Middle frontal gyrus (tissue), 1 donor: Measurements from ENCODE around the gene SMARCC1.
"Not testable (repeated sequence)": the region's sequence is repeated elsewhere in the genome, so short reads cannot be mapped to it uniquely, and the experiment has no call there.

Experiments used
- DNase-seq: peaks from one replicate; pipeline ENCODE4 v3.0.0-alpha.2; 2015; ENCODE audit warnings: low spot score; ENCODE audit errors: extremely low spot score

The SMARCC1 gene

DNA sequence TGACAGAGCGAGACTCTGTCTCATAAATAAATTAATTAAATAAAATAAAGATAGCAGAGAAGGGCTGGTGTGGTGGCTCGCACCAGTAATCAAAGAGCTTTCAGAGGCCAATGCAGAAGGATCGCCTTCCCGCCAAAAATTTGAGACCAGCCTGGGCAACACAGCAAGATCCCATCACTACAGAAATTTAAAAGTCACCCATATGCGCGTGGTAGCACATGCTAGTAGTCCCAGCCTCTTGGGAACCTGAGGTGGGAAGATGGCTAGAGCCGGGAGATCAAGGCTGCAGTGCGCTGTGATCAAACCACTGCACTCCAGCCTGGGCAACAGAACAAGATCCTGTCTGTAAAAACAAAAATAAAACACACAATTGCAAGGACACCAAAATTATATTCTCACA lies 9.6 kb downstream of the SMARCC1 start:
- DNase-seq: no peak

DNA sequence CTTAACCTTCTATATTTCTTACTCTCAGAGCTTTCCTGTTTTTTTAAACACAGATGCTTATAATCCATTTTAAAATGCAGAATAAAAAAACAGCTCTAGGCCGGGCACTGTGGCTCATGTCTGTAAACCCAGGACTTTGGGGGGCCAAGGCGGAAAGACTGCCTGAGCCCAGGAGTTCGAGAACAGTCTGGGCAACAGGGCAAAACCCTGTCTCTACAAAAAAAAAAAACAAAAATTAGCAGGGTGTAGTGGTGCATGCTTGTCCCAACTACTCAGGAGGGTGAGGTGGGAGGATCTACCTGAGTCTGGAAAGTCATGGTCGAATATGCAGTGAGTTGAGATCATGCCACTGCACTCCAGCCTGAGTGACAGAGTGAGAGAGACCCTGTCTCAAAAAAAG lies 15.5 kb downstream of the SMARCC1 start:
- no peak for DNase-seq

DNA sequence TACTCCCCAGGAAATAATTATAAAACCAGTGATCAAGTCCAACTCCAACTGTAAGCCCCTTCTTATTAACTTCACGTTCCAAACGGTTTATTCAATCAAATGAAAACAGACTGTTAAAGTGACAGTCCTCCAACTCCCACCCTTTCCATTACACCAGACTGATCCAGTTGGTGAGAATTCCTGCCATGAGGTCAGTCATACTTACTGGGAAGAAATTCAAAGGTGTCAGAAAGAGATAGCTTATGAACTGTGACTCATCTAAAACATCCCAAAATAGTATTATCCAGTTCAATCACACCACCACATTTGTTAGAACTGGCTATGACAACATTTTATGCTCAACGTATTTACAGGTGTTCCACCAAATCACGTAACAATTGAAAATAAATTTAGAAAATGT lies 19.5 kb downstream of the SMARCC1 start:
- no peak for DNase-seq

DNA sequence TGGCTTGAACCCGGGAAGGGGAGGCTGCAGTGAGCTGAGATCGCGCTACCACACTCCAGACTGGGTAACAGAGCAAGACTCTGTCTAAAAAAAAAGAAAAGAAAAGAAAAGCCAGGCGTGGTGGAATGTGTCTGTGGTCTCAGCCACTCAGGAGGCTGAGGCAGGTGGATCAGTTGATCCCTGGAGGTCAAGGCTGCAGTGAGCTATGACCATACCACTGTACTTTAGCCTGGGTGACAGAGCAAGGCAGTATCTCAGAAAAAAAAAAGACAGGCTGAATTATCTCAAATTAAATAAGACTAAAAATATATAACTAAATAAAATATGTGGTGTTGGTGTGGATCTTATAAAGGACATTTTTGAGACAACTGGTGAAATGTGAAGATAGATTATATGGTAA lies 20.6 kb downstream of the SMARCC1 start:
- no peak for DNase-seq

DNA sequence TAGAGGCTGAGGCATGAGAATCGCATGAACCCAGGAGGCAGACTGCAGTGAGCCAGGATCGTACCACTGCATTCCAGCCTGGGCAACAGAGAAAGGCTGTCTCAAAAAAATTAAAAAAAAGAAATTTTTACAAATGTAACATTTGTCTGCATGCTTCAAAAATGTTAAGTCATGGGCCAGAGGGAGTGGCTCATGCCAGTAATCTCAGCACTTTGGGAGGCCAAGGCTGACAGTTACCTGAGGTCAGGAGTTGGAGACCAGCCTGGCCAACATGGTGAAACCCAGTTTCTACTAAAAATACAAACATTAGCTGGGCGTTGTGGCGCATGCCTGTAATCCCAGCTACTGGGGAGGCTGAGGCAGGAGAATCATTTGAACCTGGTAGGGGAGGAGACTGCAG lies 21.5 kb downstream of the SMARCC1 start:
- DNase-seq: not testable (repeated sequence)

DNA sequence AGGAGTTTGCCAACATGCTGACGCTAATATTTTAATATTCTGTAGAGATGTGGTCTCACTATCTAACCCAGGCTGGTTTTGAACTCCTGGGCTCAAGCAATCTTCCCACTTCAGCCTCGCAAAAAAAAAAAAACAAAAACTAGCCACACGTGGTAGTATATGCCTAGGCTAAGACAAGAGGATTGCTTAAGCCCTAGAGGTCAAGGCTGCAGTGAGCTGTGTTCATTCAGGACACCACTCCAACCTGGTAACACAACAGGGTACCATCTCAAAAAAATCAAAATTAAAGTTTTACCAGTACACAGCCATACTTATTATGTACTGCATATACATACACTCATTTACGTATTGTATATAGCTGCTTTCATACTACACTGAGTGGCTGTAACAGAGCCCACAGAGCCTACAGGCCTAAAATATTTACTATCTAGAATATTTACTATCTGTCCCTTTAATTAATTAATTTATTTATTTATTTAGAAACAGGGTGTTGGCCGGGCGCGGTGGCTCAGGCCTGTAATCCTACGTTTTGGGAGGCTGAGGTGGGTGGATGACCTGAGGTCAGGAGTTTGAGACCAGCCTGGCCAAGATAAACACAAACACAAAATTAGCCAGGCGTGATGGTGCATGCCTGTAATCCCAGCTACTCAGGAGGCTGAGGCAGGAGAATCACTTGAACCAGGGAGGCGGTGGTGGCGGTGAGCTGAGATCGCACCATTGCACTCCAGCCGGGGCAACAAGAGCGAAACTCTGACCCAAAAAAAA lies 23.2 kb downstream of the SMARCC1 start:
- DNase-seq: no peak

DNA sequence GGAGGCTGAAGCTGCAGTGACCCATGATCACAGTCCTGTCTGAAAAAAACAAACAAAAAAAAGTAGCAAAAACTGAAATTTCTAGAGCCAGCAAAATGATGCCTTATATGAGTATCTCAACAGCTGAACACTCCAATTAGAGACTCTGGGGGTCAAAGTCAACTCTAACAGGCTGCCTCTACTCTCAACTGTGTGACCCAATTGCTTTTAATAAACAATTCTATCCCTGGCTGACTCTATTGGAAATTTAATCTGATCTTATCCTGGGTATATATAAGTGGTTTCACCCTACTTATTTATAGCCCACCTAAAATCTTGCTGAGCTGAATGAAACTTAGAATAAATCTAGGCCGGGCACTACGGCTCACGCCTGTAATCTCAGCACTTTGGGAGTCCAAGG lies 29.0 kb downstream of the SMARCC1 start:
- DNase-seq: no peak

DNA sequence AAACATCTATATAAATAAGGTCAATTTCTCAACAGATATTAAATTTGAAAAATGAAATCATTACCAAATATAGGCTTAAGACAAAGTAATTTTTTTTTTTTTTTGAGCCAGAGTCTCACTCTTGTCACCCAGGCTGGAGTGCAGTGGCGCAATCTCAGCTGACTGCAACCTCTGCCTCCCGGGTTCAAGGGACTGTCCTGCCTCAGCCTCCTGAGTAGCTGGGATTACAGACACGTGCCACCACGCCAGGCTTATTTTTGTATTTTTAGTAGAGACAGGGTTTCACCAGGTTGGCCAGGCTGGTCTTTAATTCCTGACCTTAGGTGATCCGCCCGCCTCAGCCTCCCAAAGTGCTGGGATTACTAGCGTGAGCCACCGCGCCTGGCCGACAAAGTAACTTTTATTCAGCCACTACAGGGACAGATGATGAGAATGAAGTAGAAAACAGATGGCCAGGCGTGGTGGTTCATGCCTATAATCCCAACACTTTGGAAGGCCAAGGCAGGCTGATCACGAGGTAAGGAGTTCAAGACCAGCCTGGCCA lies 30.8 kb downstream of the SMARCC1 start:
- not testable (repeated sequence) for DNase-seq

DNA sequence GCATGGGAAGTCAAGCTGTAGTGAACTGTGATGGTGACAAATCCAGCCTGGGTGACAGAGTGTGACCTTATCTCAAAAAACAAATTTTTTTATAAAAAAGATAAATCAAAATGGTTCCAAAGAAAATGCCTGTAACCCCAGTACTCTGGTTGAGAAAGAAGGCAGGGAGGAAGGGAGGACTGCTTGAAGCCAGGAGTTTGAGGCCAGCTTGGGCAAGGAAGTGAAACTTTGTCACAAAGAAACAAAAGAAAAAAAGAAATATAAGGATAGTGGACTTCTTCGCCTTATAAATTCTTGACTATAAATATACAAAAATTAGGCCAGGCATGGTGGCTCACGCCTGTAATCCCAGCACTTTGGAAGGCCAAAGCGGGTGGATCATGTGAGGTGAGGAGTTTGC lies 34.1 kb downstream of the SMARCC1 start:
- DNase-seq: no peak

DNA sequence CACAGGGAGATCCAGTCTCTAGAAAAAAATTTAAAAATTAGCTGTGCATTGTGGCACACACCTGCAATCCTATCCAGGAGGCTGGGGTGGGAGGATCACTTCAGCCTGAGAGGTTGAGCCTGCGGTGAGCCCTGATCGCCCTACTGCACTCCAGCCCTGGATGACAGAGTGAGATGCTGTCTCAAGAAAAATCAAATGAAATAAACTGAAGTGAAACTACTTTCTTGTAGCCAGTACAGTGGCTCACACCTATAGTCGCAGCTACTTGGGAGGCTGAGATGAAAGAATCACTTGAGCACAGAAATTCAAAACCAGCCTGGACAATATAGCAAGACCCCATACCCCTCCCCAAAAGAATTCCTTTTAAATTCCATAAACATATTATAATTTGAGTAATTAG lies 35.4 kb downstream of the SMARCC1 start:
- no peak for DNase-seq

DNA sequence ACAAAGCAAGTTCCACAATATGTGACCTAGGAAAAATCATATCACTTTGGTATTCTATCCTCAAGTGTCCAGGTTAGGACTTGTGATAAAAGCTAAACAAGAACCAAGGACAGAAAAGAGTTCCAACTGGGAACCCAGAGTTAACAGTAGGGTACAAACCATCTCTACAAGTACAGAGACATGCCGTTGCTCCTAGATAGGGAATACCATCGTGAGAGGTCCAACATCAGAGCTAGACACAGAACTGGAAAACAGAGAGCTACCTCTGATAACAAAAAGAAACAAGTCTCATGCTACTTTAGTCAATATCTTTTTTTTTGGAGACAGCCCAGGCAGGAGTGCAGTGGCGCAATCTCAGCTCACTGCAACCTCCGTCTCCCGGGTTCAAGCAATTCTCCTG lies 37.8 kb downstream of the SMARCC1 start:
- DNase-seq: no peak

DNA sequence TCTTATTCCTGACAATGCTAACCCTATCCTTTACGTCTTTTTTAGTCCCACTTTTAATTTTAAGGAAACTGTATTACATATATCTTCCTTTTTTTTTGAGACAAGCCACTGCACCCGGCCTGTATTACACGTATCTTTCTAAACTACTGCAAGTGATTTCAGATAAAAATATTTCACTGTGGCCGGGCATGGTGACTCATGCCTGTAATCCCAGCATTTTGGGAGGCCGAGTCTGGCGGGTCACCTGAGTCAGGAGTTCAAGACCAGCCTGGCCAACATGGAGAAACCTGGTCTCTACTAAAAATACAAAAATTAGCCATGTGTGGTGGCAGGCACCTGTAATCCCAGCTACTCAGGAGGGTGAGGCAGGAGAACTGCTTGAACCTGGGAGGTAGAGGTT lies 38.3 kb downstream of the SMARCC1 start:
- DNase-seq: not testable (repeated sequence)

DNA sequence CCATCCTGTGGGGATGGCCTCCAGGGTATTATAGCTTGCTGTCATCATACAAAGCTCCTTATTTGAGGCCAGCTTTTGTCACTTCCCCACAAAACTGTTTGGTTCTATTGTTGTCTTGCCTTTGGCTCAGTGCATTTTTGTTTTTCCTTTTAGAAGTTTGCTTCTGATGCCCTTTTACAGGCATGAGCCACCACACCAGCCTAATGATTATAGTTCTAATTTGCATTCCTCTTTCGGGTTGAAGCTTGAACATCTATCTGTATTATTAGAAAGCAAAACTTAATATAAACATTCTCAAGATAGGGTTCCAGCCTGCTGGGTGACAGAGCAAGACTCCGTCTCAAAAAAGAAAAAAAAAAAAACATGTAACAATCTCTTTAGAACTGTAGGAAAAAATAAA lies 39.8 kb downstream of the SMARCC1 start:
- no peak for DNase-seq

DNA sequence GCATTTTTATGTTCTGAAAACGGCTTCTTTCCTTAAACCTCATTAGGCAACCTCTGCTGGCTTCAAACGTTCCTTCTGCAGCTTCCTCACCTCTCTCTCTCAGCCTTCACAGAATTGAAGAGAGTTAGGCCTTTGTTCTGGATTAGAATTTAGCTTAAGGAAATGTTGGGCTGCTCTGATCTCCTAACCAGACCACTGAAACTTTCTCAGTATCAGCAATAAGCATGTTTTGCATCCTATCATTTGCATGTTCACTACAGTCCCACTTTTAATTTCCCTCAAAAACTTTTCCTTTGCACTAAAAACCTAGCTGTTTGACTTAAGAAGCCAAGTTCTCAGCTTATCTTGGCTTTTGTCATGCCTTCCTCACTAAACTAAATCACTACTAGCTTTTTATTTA lies 49.5 kb downstream of the SMARCC1 start:
- no peak for DNase-seq

DNA sequence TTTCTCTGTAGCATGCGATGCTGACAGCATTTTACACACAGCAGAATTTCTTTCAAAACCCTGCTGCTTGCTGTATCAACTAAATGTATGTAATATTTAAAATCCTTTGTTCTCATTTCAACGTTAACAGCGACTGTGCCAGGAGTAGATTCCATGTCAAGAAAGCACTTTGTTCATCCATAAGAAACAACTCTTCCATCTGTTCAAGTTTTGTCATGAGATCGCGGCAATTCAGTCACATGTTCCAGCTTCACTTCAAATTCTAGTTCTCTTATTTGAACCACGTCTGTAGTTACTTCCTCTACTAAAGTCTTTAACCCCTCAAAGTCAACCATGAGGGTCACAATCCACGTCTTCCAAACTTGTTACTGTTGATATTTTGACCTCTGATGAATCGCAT lies 50.6 kb downstream of the SMARCC1 start:
- no peak for DNase-seq

DNA sequence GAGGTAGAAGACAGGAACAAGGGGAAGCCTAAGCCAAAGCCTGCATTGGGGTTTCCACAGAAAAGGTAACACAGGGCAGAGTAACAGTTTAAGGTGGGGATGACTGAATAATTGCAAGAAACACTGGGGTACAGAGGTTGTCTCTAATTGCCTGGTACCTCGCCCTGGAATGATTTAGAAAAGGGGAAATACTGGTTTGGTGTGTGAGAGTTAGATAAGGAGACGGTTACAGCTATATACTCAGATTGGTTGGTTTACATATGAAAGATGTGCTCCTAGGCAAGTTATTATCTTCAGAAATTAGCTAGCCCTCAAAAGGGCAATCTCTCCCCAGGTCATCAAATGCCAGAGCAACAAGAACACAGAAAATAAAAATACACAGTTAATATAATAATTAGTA lies 58.8 kb downstream of the SMARCC1 start:
- no peak for DNase-seq

DNA sequence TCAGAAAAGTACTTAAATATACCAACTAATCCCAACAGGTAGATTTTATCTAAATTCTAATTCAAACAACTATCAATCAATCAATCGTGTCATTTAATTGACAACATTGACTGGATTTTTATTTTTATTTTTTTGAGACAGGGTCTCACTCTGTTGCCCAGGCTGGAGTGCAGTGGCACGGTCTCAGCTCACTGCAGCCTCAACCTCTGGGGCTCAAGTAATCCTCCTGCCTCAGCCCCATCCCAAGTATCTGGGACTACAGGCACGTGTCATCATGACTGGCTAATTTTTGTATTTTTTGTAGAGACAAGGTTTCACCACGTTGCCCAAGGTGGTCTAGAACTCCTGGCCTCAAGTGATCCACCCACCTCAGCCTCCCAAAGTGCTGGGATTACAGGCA lies 64.2 kb downstream of the SMARCC1 start:
- not testable (repeated sequence) for DNase-seq

DNA sequence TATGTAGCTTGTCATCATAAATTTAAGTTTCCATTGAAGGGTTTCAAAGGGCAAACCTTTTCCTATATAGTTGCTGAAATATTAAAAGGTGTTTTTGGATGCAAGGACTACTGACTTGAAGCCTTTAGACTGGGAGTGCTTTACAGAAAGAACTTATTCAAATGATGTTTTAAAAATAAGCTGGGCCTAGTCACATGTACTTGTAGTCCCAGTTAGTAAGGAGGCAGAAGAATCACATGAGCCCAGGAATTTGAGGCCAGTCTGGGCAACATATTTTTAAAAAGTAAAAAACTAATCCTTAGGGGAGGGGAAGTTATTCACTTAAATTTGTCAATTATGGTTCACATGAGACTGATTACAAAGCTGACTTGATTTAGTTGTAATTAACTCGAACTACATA lies 65.0 kb downstream of the SMARCC1 start:
- DNase-seq: no peak

DNA sequence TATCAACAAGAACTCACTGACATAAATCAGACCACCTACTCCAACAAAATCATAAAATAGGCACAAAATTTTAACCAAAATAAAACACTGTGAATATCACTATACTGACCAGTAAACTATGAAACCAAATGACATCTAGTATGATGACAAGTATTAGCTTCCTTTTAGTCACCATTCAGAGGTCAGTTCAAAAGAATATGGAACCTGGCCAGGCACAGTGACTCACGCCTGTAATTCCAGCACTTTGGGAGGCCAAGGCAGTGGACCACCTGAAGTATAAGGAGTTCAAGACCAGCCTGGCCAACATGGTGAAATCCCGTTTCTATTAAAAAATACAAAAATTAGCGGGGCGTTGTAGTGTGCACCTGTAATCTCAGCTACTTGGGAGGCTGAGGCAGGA lies 65.8 kb downstream of the SMARCC1 start:
- no peak for DNase-seq

DNA sequence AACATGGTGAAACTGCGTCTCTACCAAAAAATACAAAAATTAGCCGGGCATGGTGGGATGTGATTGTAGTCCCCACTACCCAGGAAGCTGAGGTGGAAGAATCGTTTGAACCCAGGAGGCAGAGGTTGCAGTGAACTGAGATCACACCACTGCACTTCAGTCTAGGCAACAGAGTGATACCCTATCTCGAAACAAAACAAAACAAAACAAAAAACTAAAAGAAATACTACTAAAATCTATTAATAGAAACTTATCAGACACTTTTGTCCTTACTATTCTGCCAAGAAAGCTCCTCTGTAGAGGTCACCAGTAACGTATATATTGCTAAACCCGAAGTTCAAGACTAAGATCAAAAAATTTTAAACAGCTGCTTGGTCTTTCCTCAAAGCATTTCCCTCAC lies 67.1 kb downstream of the SMARCC1 start:
- no peak for DNase-seq

DNA sequence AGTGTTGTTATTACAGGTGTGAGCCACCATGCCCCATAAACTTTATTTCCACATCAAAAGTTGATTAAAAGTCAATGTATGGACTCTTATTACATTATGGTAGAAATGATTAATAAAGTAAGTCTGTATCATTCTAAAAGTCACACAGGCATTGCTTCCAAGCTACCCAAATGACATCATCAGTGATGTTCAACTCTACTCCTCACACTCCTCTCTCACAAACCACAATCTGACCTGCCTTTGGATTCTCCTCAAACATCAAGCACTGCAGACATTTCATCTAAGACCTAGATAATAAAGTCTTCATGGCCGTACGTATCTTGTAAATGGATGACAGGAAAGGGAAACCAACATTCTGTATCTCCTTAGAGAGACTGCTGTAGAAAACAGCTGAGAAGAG lies 68.0 kb downstream of the SMARCC1 start:
- no peak for DNase-seq

DNA sequence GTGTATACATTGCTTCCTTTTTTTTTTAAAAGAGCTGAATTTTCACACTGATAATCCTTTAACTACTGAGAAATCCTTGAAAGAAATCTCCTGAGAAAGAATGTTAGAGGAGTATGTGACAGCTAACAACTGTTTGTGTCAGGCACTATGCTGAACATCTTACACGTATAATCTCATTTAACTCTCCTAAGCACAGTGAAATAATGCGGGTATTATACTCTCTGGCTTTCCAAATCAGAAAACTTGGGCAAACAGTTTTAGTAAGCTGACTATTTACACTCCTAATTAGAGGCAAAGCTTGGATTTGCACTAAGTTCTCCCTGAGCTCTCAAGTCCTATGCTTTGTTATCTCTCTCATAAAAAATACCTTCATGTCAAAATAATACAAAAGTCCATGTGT lies 69.3 kb downstream of the SMARCC1 start:
- DNase-seq: no peak

DNA sequence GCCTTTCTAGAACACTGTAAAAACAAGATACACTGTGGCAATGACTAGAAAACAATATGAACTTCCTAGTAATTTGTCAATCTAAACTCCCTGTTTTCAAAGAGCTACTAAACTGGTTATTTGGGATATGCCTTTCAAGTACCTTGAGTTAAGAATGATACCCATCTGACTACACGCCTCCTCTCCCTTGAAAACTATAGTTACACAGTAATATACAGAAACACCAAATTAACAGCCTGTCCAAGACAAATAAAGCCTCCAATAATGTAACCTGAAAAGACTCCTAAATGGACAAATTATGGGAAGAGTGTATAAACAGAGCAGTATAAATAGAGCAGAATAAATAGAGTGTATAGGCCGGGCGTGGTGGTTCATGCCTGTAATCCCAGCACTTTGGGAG lies 70.1 kb downstream of the SMARCC1 start:
- no peak for DNase-seq

DNA sequence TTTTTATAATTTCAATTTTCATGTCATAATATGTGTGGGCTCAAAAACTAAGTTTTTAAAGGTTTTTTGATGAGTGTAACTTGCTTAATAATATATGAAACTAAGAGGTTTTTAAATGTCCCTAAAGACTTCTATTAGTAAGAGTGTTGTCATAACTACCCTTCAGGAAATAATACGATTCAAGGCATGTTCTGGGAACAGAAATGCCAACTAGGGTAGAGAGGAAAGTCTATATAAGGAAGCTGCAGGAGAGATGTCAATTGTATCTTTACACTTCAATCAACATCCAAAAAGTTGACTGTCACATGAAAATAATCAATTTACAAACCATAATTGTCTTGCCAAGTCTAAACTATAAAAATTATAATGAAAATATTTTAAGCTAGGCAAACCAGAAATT lies 76.3 kb downstream of the SMARCC1 start:
- no peak for DNase-seq
